Karpas-422 (cell line): Measurements from ENCODE around the gene ACOT2. TPM values are rescaled to one million over a fixed set of nuclear protein-coding genes. Genes with fewer than 3 reads are reported as not detected.
A peak's percentile ranks its signal among the peaks of the same experiment; 100 is the strongest.
"Not testable (repeated sequence)": the region's sequence is repeated elsewhere in the genome, so short reads cannot be mapped to it uniquely, and the experiment has no call there.

Source experiments
- DNase-seq: peaks from one replicate; pipeline ENCODE4 v3.0.0-alpha.2; 2015
- H2AFZ ChIP-seq: fragments of 200-600 bp; sonication (generic); 2 replicates; pipeline ENCODE4 v1.6.1; 2014; ENCODE audit warnings: antibody characterized with exemption, low read length, mixed read lengths
- H3K27ac ChIP-seq: fragments of 200-600 bp; sonication (generic); 2 replicates; pipeline ENCODE4 v1.5.1; 2014; ENCODE audit warnings: mild to moderate bottlenecking, low read length, moderate library complexity
- H3K27me3 ChIP-seq: fragments of 200-600 bp; sonication (generic); 2 replicates; pipeline ENCODE4 v1.6.1; 2014; ENCODE audit warnings: low read length, mixed read lengths
- H3K36me3 ChIP-seq: fragments of 200-600 bp; sonication (generic); 2 replicates; pipeline ENCODE4 v1.6.1; 2014; ENCODE audit warnings: low read length, mixed read lengths; ENCODE audit not compliant: insufficient read depth
- H3K4me1 ChIP-seq: fragments of 200-600 bp; sonication (generic); 2 replicates; pipeline ENCODE4 v1.6.1; 2014; ENCODE audit warnings: mild to moderate bottlenecking, low read length, mixed read lengths
- H3K4me2 ChIP-seq: fragments of 200-600 bp; sonication (generic); 2 replicates; pipeline ENCODE4 v1.6.1; 2014; ENCODE audit warnings: low read length, low read depth, mild to moderate bottlenecking; ENCODE audit not compliant: poor library complexity, severe bottlenecking
- H3K4me3 ChIP-seq: fragments of 200-600 bp; sonication (generic); 2 replicates; pipeline ENCODE4 v1.5.1; 2014; ENCODE audit warnings: mild to moderate bottlenecking, antibody characterized with exemption, low read length, mixed read lengths
- H3K79me2 ChIP-seq: fragments of 200-600 bp; sonication (generic); 2 replicates; pipeline ENCODE4 v1.6.1; 2014; ENCODE audit warnings: mild to moderate bottlenecking, low read length, mixed read lengths
- H3K9ac ChIP-seq: fragments of 200-600 bp; sonication (generic); 2 replicates; pipeline ENCODE4 v1.6.0; 2014; ENCODE audit warnings: low read length
- H3K9me2 ChIP-seq: fragments of 200-600 bp; sonication (generic), shearing (Covaris generic); replicated peaks from 2 replicates; pipeline ENCODE4 v1.6.0; 2014; ENCODE audit warnings: mild to moderate bottlenecking, low read length, moderate library complexity; ENCODE audit not compliant: insufficient read depth
- H3K9me3 ChIP-seq: fragments of 300-700, 200-600 bp; sonication (generic); 2 replicates; pipeline ENCODE4 v1.6.1; 2014; ENCODE audit warnings: low read length, mixed read lengths
- H4K20me1 ChIP-seq: fragments of 200-600 bp; sonication (generic); 2 replicates; pipeline ENCODE4 v1.6.1; 2014; ENCODE audit warnings: mild to moderate bottlenecking, antibody characterized with exemption, low read length, low read depth; ENCODE audit not compliant: insufficient read depth
- total RNA-seq: library from RNA; depleted of rRNA; stranded (reverse); fragments of >200 nt; shearing (Covaris generic); gene quantifications from 2 replicates; pipeline ENCODE4 v1.2.3, GENCODE V29; 2014; ENCODE audit warnings: low replicate concordance; rRNA removed

The ACOT2 gene
- 38.5 and 72.7 TPM in 2 replicates for total RNA-seq

DNA sequence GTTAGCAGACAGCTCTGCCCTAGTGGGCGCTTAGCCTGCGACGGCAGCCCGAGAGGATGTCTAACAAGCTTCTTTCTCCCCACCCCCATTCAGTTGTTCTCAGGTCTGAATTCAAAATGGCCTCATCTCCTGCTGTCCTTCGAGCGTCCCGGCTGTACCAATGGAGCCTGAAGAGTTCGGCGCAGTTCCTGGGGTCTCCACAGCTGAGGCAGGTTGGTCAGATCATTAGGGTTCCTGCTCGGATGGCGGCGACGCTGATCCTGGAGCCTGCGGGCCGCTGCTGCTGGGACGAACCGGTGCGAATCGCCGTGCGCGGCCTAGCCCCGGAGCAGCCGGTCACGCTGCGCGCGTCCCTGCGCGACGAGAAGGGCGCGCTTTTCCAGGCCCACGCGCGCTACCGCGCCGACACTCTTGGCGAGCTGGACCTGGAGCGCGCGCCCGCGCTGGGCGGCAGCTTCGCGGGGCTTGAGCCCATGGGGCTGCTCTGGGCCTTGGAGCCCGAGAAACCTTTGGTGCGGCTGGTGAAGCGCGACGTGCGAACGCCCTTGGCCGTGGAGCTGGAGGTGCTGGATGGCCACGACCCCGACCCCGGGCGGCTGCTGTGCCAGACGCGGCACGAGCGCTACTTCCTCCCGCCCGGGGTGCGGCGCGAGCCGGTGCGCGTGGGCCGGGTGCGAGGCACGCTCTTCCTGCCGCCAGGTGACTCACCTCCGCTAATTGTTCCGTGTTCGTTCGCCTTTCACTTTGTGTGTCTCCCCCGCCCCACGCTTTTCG, at the start of gene ACOT2:
ACOT2 (plus strand) TSS at position 29 of the 774 bp plus-strand sequence; CDS start at position 57, 28 bp downstream.
- peak within 1 kb of the TSS; percentile 77 for H3K9ac ChIP-seq
- peaks cover 16% of the 10 kb centered on the region for H3K36me3 ChIP-seq
- peak within 1 kb of the TSS; percentile 98 for H3K4me3 ChIP-seq
- peak; percentile 96 for DNase-seq
- H2AFZ ChIP-seq, result peak within 1 kb of the TSS; percentile 94
- not testable (repeated sequence) for H3K9me3 ChIP-seq, H3K27me3 ChIP-seq, H3K9me2 ChIP-seq, H4K20me1 ChIP-seq
- H3K4me2 ChIP-seq, result peak within 1 kb of the TSS; percentile 79
- peaks cover 33% of the 10 kb centered on the region for H3K4me1 ChIP-seq
- H3K27ac ChIP-seq, result peak within 1 kb of the TSS; percentile 63
- peaks cover 49% of the 10 kb centered on the region for H3K79me2 ChIP-seq

DNA sequence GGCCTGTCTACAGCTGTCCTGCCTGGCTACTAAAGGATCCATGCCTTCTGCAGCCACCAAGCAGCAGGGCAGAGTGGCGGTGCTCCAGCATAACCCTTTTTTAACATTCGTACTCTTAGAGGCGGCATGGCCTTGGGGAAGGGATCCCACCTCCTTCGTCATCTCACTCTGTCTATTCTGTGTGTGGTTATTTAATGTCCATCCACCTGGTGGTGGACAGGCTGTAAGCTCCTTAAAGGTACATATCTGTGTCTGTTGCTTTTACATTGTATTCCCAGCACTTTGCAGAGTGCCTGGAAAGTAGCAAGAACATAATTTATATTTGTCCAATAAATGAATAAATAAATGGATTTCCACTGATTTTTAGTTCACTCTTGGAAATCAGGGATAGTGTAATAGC, 47.8 kb upstream of the ACOT2 start:
- Histone ChIP-seq H2AFZ (no peak overlapping the region), H3K27ac (no peak overlapping the region), H3K79me2 (no peaks in the 10 kb centered on the region), H3K4me2 (no peak overlapping the region), H3K27me3 (no peaks in the 10 kb centered on the region), H3K9me3 (no peaks in the 10 kb centered on the region), H3K9ac (no peak overlapping the region), H3K9me2 (no peaks in the 10 kb centered on the region), H4K20me1 (no peaks in the 10 kb centered on the region), H3K36me3 (no peaks in the 10 kb centered on the region), H3K4me1 (peaks cover 4% of the 10 kb centered on the region; the same call in 1 of the 2 replicates), H3K4me3 (no peak overlapping the region)
- no peak for DNase-seq

GRCh38 chr14:73524493-73524892, 44.5 kb upstream of the ACOT2 start:
- H3K9me2 ChIP-seq, result no peaks in the 10 kb centered on the region
- H3K79me2 ChIP-seq, result no peaks in the 10 kb centered on the region
- no peak overlapping the region for H3K9ac ChIP-seq
- H3K27me3 ChIP-seq, result no peaks in the 10 kb centered on the region
- H3K4me2 ChIP-seq, result no peak overlapping the region
- H3K27ac ChIP-seq, result no peak overlapping the region
- no peak for DNase-seq
- H4K20me1 ChIP-seq, result no peaks in the 10 kb centered on the region
- no peak overlapping the region for H3K4me3 ChIP-seq
- H3K9me3 ChIP-seq, result no peaks in the 10 kb centered on the region
- peaks cover 4% of the 10 kb centered on the region; the same call in 1 of the 2 replicates for H3K4me1 ChIP-seq
- H3K36me3 ChIP-seq, result no peaks in the 10 kb centered on the region
- H2AFZ ChIP-seq, result no peak overlapping the region

DNA sequence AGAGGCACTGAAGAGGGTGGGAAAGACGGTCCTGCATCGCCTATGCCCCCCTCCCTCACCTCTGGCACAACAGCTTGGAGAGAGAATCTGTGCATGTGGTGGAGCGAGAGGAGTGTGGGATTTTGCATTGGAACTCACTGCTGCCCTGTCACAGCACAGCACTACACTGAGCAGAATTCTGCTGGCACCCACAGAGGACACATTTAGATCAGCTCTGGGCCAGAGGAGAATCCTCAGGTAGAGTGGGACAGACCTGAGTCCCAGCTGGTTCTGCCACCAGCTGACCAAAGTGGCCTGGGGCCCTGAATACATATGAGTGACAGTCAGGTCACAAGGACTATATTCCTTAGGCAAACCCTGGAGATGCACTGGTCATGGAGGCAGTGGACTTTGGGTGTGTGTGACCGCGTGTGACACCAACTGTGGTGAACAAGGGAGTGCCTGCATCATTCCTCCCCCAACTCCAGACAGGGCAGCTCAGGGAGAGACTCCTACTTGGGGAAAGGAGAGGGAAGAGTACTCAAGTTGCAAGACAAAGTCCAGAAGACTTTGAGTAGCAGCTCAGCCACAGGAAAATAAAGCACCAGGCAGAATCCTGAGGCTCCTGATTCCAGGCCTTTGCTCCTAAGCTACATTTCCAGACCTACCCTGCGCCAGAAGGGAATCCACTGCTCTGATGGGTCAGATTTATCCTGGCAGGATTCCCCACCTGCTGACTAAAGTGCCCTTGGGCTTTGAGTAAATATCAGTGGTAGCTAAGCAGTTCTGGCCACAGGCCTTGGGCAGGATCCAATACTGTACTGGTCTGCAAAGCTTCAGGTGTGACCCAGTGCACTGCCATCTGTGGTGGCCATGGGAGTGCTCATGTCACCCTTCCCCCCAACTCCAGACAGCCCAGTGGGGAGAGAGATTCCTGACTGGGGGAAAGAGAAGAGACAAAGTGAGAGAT, 42.7 kb upstream of the ACOT2 start:
- Histone ChIP-seq H3K79me2 (no peaks in the 10 kb centered on the region), H2AFZ (no peak overlapping the region), H3K4me2 (no peak overlapping the region), H3K36me3 (no peaks in the 10 kb centered on the region), H4K20me1 (no peaks in the 10 kb centered on the region), H3K9me3 (no peaks in the 10 kb centered on the region), H3K4me3 (no peak overlapping the region), H3K9me2 (no peaks in the 10 kb centered on the region), H3K4me1 (peaks cover 4% of the 10 kb centered on the region; the same call in 1 of the 2 replicates), H3K9ac (no peak overlapping the region), H3K27me3 (no peaks in the 10 kb centered on the region), H3K27ac (no peak overlapping the region)
- DNase-seq, result no peak

DNA sequence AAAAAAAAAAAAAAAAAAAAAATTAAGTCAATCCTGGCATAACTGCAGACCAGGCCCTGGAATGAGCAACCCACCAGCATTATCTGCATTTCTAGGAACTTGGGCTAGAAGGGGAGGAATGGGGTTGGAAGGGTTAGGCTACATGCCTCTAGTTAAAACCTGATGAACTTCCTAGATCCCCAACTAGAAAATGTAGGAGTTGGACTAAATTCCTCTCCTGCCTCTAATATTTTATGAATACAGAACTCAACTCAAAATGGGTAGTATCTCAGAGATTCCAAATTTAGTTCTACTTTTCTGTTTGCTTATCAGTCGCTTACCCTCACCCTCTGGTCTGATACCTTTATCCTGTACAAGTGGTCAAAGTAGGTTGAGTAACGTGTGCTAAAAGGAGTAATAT, 39.7 kb upstream of the ACOT2 start:
- H3K27ac ChIP-seq, H3K9me3 ChIP-seq, H3K36me3 ChIP-seq, H3K4me1 ChIP-seq, H3K9ac ChIP-seq, H2AFZ ChIP-seq, H4K20me1 ChIP-seq, H3K4me2 ChIP-seq, H3K4me3 ChIP-seq, H3K79me2 ChIP-seq, H3K27me3 ChIP-seq, DNase-seq, H3K9me2 ChIP-seq: not testable (repeated sequence)

DNA sequence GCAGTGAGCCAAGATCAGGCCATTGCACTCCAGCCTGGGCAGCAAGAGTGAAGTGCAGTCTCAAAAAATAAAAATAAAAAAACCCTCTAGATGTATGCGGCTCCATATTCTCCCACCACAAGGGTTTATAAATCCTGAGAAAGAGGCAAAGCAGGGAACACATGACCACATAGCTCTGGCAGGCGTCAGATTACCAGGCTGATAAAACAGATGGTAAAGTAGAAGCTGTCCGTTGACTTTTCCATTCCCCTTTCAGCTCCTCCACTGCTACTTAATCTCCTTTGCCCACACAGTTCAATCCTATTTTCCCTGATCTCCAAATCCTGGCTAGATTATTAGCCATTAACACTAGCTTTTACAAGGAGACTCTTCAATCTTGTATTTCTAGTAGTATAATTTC, 37.0 kb upstream of the ACOT2 start:
- not testable (repeated sequence) for H4K20me1 ChIP-seq, H3K4me2 ChIP-seq, H3K4me1 ChIP-seq, H2AFZ ChIP-seq, H3K27me3 ChIP-seq, H3K9me3 ChIP-seq, H3K79me2 ChIP-seq, DNase-seq, H3K36me3 ChIP-seq, H3K9ac ChIP-seq, H3K27ac ChIP-seq, H3K4me3 ChIP-seq, H3K9me2 ChIP-seq

- not testable (repeated sequence) for H3K36me3 ChIP-seq, H2AFZ ChIP-seq, H3K9ac ChIP-seq, H3K4me2 ChIP-seq, H3K27ac ChIP-seq, H4K20me1 ChIP-seq, H3K4me1 ChIP-seq, H3K9me2 ChIP-seq, H3K9me3 ChIP-seq, DNase-seq, H3K27me3 ChIP-seq, H3K79me2 ChIP-seq, H3K4me3 ChIP-seq
Measured at GRCh38 chr14:73537244-73538045, 31.6 kb upstream of the ACOT2 start.

DNA sequence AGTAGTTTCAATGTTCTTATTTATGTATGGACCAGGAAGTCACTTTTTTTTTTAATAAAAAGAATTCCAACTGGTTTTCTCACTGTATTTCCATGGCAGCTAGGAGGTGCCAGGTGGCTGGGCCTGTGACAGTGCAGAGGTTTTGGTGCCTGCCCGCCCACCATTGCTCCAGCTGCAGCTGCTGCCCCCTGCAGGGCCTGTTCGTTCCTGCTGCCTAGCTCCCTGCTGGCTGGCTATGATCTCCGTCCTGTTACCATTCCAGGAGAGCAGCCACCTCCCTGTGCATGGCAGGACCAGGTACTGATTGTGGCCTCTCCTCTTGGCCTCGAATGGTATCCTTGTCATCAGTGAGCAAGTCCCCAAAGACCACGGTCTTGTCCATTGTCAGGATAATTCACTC, 30.0 kb upstream of the ACOT2 start:
- H3K9me2 ChIP-seq, H3K4me1 ChIP-seq, H3K9me3 ChIP-seq, H4K20me1 ChIP-seq, H3K79me2 ChIP-seq, H3K27ac ChIP-seq, H3K36me3 ChIP-seq, H3K4me3 ChIP-seq, H3K4me2 ChIP-seq, H3K27me3 ChIP-seq, H2AFZ ChIP-seq, H3K9ac ChIP-seq: not testable (repeated sequence)
- peak; percentile 79 for DNase-seq
